Endothelial cell of umbilical vein (primary cell): Measurements from ENCODE around the gene PEAK3. TPM values are rescaled to one million over a fixed set of nuclear protein-coding genes. Genes with fewer than 3 reads are reported as not detected.

Experiments used
- BruUV-seq: library from RNA; stranded (reverse); fragments of 400-500 nt; replicated peaks from 2 replicates; lab custom pipeline; 2021; lab: Mats Ljungman, UMichigan
- CTCF ChIA-PET: fragments of 300-600, 350-600 bp; sonication (Branson Sonifier 250); formaldehyde crosslinking; loops from one replicate; lab custom pipeline; 2021; ENCODE audit warnings: antibody characterized with exemption, inconsistent platforms; lab: Charles Lee
- POLR2A ChIA-PET: fragments of 300-600, 350-600 bp; sonication (Branson Sonifier 250); formaldehyde crosslinking; loops from one replicate; lab custom pipeline; 2021; ENCODE audit warnings: antibody characterized with exemption, inconsistent platforms; lab: Charles Lee
- DNase-seq: peaks from one replicate; pipeline ENCODE4 v3.0.0-alpha.2; 2011; ENCODE audit warnings: low read depth, low spot score
- FAIRE-seq: peaks from 2 replicates; lab custom pipeline; 2011; peaks lifted over from hg19 to GRCh38; lab: Jason Lieb, UNC
- H2AFZ ChIP-seq: 2 replicates; pipeline ENCODE4 v1.6.0; 2012; ENCODE audit warnings: low read depth, low read length, control low read depth, inconsistent platforms
- H3K27ac ChIP-seq: 2 replicates; pipeline ENCODE4 v1.5.1; 2011; ENCODE audit warnings: low read depth, mild to moderate bottlenecking, control low read depth, low read length, moderate library complexity; ENCODE audit not compliant: insufficient read depth
- H3K27me3 ChIP-seq, 2 experiments: 2 replicates each; pipeline versions ENCODE4 v1.6.0 to v1.6.1; 2011; ENCODE audit warnings: low read length in 2 of 2, mixed read lengths in 1 of 2; ENCODE audit not compliant: control insufficient read depth in 2 of 2, insufficient read depth in 2 of 2
- H3K36me3 ChIP-seq, 2 experiments: 2 replicates in 1 of 2; 3 replicates in 1 of 2; pipeline ENCODE4 v1.5.1; 2011; ENCODE audit warnings: low read length in 2 of 2, mild to moderate bottlenecking in 1 of 2, moderate library complexity in 1 of 2; ENCODE audit not compliant: control insufficient read depth in 2 of 2, insufficient read depth in 2 of 2; ENCODE audit errors: extremely low read depth in 1 of 2
- H3K4me1 ChIP-seq: 3 replicates; pipeline ENCODE4 v1.5.1; 2011; ENCODE audit warnings: mild to moderate bottlenecking, low read length; ENCODE audit not compliant: control insufficient read depth, insufficient read depth; ENCODE audit errors: extremely low read depth
- H3K4me2 ChIP-seq: 2 replicates; pipeline ENCODE4 v1.6.1; 2011; ENCODE audit warnings: low read length, control low read depth, mixed read lengths; ENCODE audit not compliant: insufficient read depth
- H3K4me3 ChIP-seq, 3 experiments: fragments of 200-600 bp in 1 of 3; sonication (generic), shearing (Covaris generic) in 1 of 3; replicated peaks in 1 of 3; 2 replicates each; pipeline ENCODE4 v1.5.1; 2011 to 2016; ENCODE audit warnings: control low read depth in 3 of 3, low read length in 3 of 3, mild to moderate bottlenecking in 2 of 3, inconsistent platforms in 1 of 3, low read depth in 1 of 3, moderate library complexity in 1 of 3; ENCODE audit not compliant: insufficient read depth in 1 of 3
- H3K79me2 ChIP-seq: 2 replicates; pipeline ENCODE4 v1.6.0; 2012; ENCODE audit warnings: low read length, inconsistent platforms; ENCODE audit not compliant: control insufficient read depth, insufficient read depth
- H3K9ac ChIP-seq: replicated peaks from 2 replicates; pipeline ENCODE3; 2011; ENCODE audit warnings: low read length, control low read depth; ENCODE audit not compliant: insufficient read depth; ENCODE audit errors: extremely low read depth
- H3K9me1 ChIP-seq: replicated peaks from 3 replicates; pipeline ENCODE4 v1.6.0; 2011; ENCODE audit warnings: mild to moderate bottlenecking, low read length; ENCODE audit not compliant: control insufficient read depth, insufficient read depth; ENCODE audit errors: extremely low read depth
- H3K9me3 ChIP-seq: replicated peaks from 2 replicates; pipeline ENCODE4 v1.5.1; 2012; ENCODE audit warnings: low read length, inconsistent platforms; ENCODE audit not compliant: control insufficient read depth, insufficient read depth
- H4K20me1 ChIP-seq: replicated peaks from 2 replicates; pipeline ENCODE3; 2011; ENCODE audit warnings: mild to moderate bottlenecking, low read length; ENCODE audit not compliant: control insufficient read depth, insufficient read depth; ENCODE audit errors: extremely low read depth
- EZH2 ChIP-seq: IDR thresholded peaks from 2 replicates; pipeline ENCODE4 v1.6.1; 2012; ENCODE audit warnings: borderline replicate concordance, low read depth, mild to moderate bottlenecking, moderate library complexity, low read length, inconsistent platforms; ENCODE audit not compliant: severe bottlenecking
- JUN ChIP-seq: IDR thresholded peaks from 2 replicates; pipeline ENCODE4 v1.6.1; 2011; ENCODE audit warnings: borderline replicate concordance, low read depth; ENCODE audit not compliant: insufficient read length, insufficient read depth
- MYC ChIP-seq: IDR thresholded peaks from one replicate; pipeline ENCODE4 v1.6.1; 2011; ENCODE audit warnings: mild to moderate bottlenecking, low read depth, low read length
- POLR2A ChIP-seq: IDR thresholded peaks from 2 replicates; pipeline ENCODE4 v1.6.1; 2012; ENCODE audit warnings: low read depth, mild to moderate bottlenecking, control low read depth, low read length
- POLR2AphosphoS5 ChIP-seq: IDR thresholded peaks from 2 replicates; pipeline ENCODE4 v1.6.1; 2012; ENCODE audit warnings: low read depth, mild to moderate bottlenecking, control low read depth, low read length, moderate library complexity; ENCODE audit not compliant: insufficient read depth
- dilution Hi-C: fragments of 300-500 bp; cut with MboI; formaldehyde crosslinking; loops from one replicate; pipeline ENCODE4 v1.15.0; 2019; ENCODE audit warnings: low sequenced_read_pairs; ENCODE audit not compliant: extremely low pct_ligation_motif_present
- intact Hi-C: fragments of 100-400 bp; cut with micrococcal nuclease; formaldehyde crosslinking; loops from one replicate; pipeline ENCODE4 v1.10.0; 2022
- polyA plus RNA-seq, 4 experiments: library from polyadenylated mRNA; depleted of rRNA in 3 of 4; stranded (reverse) in 3 of 4; unstranded in 1 of 4; fragments of >200 nt; gene quantifications; 2 replicates each; pipeline versions ENCODE4 v1.2.1 to v1.2.3, GENCODE V29; 2011 to 2012; ENCODE audit warnings: missing spikeins in 1 of 4
- total RNA-seq: library from RNA; stranded (reverse); gene quantifications from 2 replicates; pipeline ENCODE4 v1.2.3, GENCODE V29; 2021
- TF ChIP-seq, protein P1 (sequence below), 2 donors: IDR thresholded peaks; 1 replicate in 1 of 2; 2 replicates in 1 of 2; pipeline ENCODE4 v1.5.1; 2011; ENCODE audit warnings: low read length in 2 of 2, mild to moderate bottlenecking in 2 of 2, moderate library complexity in 2 of 2, control low read depth in 1 of 2, inconsistent platforms in 1 of 2, low read depth in 1 of 2; ENCODE audit not compliant: insufficient read depth in 1 of 2; ENCODE audit errors: extremely low read depth in 1 of 2

The PEAK3 gene
- total and polyA plus RNA-seq, 2 donors (not counting 3 experiments of a cell fraction or from before 2014, with no cell fraction given) = 0.03 TPM; not detected in 1

DNA sequence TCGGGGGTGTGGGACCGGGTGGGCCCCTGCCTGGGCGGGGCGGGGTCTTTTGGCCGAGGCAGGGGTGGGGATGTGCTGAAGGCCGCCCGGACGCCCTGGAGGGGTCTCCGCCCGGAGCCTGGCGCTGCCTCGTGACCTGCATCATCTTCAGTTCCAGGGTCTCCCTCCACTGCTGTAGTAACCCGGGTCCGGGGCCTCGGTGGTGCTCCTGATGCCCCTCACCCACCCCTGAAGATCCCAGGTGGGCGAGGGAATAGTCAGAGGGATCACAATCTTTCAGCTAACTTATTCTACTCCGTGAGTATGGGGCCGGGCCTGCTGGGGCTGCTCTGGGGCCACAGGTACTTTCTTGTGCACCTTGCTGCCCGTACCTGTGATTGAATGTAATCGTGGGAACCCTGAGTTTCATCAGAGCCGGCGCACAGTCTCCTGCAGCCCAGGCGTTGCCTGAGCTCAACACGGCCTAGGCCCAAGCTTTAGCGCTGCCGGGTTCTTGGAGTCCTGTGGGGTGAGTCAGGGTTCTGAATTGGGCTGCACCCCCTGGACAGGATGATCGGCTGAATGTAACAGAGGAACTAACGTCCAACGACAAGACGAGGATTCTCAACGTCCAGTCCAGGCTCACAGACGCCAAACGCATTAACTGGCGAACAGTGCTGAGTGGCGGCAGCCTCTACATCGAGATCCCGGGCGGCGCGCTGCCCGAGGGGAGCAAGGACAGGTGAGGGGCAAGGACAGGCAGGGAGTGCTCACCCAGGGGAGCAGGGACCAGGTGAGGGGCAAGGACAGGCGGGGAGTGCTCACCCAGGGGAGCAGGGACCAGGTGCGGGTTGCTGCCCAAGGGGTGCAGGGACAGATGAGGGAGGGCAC lies 10.5 kb downstream of the PEAK3 start:
- CTCF ChIA-PET = interaction anchor here (1.0 to 3.3 kb wide), 5 partner anchors 32 to 340 kb away, joined by 3 to 17 read pairs (median 4); partner anchors contain the start of gene PLEKHJ1
- Histone ChIP-seq H3K36me3 (peaks cover 2 to 18% of the 10 kb centered on the region in 2 experiments), H3K79me2 (peaks cover 47% of the 10 kb centered on the region), H3K9me1 (no peaks in the 10 kb centered on the region), H3K27me3 (no peaks in the 10 kb centered on the region), H2AFZ (no peak overlapping the region), H3K4me1 (peaks cover 36% of the 10 kb centered on the region), H4K20me1 (no peaks in the 10 kb centered on the region), H3K4me2 (peak overlapping the region; percentile 70), H3K27ac (no peak overlapping the region), H3K9me3 (no peaks in the 10 kb centered on the region), H3K4me3 (peak overlapping the region; percentile 58 to 95 (median 92)), H3K9ac (peak overlapping the region; percentile 59)
- POLR2A ChIA-PET = interaction anchor here (1.0 kb wide), 1 partner anchor 32 kb away, joined by 4 read pairs; no protein-coding TSS in a partner anchor
- no TSS peak for BruUV-seq
- FAIRE-seq (peak; percentile 76), DNase-seq (no peak)
- dilution Hi-C loops = no loop called here
- peak; percentile 5 for TF ChIP-seq POLR2AphosphoS5
- no peak for TF ChIP-seq EZH2
- intact Hi-C loops = loop anchor here (5.0 kb wide), 1 partner anchor 341 kb away; no protein-coding TSS in a partner anchor

DNA sequence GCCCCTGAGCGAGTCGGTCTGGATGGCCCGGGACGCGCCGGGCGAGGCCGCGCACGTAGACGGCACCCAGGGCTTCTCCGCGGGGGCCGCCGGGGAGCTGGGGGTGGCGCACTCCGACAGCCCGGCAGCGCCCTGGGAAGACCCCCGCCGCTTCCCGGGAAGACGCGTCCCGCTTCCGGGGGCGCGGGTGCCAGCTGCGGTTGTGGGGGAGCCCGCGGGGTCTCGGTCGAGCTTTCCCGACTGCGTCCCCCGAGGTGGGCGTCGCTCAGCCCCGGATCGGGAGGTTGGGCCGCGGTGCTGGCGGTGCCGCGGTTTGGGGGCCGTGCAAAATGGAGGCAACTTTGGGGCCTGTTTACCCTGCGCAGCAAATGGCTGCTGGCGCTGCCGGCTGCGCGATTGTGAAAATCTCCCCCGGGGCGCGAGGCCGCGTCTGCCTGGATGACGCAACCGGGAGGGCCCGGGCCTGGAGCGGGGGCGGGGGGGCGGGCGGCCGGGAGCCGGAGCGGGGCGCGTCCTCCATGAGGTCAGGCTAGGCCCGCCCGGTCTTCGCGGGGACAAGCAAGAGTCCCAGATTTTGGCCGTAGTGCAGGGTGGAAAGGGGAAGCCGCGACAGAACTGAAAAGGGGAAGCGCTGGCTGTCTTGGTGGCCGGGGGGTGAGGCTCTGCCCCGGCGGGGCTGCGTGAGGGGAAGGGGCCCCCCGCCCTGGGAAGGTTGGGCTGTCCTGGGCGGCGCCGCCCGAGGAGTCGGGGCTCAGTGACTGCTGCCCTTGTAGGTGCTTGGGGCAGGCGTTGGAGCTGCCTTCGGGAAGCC lies 11.3 kb downstream of the PEAK3 start:
- peak; percentile 63 for DNase-seq
- H3K4me3 ChIP-seq = peak overlapping the region; percentile 66 to 95 (median 92)
- no peaks in the 10 kb centered on the region for H3K9me3 ChIP-seq
- FAIRE-seq = no peak
- ChIA-PET CTCF (interaction anchor here (1.0 to 3.3 kb wide), 4 partner anchors 31 to 340 kb away, joined by 3 to 17 read pairs (median 4); partner anchors contain the start of gene PLEKHJ1), POLR2A (interaction anchor here (1.0 kb wide), 1 partner anchor 31 kb away, joined by 4 read pairs; no protein-coding TSS in a partner anchor)
- TF ChIP-seq, protein P1, sequence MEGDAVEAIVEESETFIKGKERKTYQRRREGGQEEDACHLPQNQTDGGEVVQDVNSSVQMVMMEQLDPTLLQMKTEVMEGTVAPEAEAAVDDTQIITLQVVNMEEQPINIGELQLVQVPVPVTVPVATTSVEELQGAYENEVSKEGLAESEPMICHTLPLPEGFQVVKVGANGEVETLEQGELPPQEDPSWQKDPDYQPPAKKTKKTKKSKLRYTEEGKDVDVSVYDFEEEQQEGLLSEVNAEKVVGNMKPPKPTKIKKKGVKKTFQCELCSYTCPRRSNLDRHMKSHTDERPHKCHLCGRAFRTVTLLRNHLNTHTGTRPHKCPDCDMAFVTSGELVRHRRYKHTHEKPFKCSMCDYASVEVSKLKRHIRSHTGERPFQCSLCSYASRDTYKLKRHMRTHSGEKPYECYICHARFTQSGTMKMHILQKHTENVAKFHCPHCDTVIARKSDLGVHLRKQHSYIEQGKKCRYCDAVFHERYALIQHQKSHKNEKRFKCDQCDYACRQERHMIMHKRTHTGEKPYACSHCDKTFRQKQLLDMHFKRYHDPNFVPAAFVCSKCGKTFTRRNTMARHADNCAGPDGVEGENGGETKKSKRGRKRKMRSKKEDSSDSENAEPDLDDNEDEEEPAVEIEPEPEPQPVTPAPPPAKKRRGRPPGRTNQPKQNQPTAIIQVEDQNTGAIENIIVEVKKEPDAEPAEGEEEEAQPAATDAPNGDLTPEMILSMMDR (IDR thresholded peaks at IDR 0.05; ENCODE audit: extremely low read depth in 1 of 2, insufficient read depth in 1 of 2, low read depth in 1 of 2, low read length in 2 of 2) = no peak
- TF ChIP-seq MYC (no peak), JUN (no peak), POLR2A (peak; percentile 35), POLR2AphosphoS5 (no peak)
- peaks cover 2 to 15% of the 10 kb centered on the region in 2 experiments for H3K36me3 ChIP-seq
- H3K9me1 ChIP-seq = no peaks in the 10 kb centered on the region
- H3K4me1 ChIP-seq = peaks cover 38% of the 10 kb centered on the region
- peak overlapping the region; percentile 90 for H3K9ac ChIP-seq
- dilution Hi-C loops = no loop called here
- peak overlapping the region; percentile 67 for H3K27ac ChIP-seq
- H3K4me2 ChIP-seq = peak overlapping the region; percentile 70
- intact Hi-C loops = loop anchor here (5.0 kb wide), 1 partner anchor 342 kb away; no protein-coding TSS in a partner anchor
- no peak overlapping the region for H2AFZ ChIP-seq
- BruUV-seq = TSS peak; percentile 67
- H3K27me3 ChIP-seq = no peaks in the 10 kb centered on the region
- no peaks in the 10 kb centered on the region for H4K20me1 ChIP-seq
- peaks cover 47% of the 10 kb centered on the region for H3K79me2 ChIP-seq
